Kidney glomerular epithelial cell (primary cell): ENCODE measurements around the gene HECTD3.
"Not testable (repeated sequence)": the region's sequence is repeated elsewhere in the genome, so short reads cannot be mapped to it uniquely, and the experiment has no call there.

ENCODE experiments used
- DNase-seq: peaks from one replicate; lab custom pipeline; 2025; lab: John Stamatoyannopoulos, UW

HECTD3 gene

GRCh38 chr1:45014321-45015028 lies 3.4 kb upstream of the HECTD3 start:
- DNase-seq: peak; percentile 67

GRCh38 chr1:45013551-45014209 lies 2.6 kb upstream of the HECTD3 start:
- no peak for DNase-seq

GRCh38 chr1:45012639-45013278 lies 1.6 kb upstream of the HECTD3 start:
- DNase-seq: peak; percentile 78

GRCh38 chr1:45011837-45012638 lies 914 bp upstream of the HECTD3 start, which contains the start of gene UROD:
TSS of gene UROD (plus strand) at chr1:45012254. CDS start at chr1:45012266, 12 bp downstream.
- peak; percentile 96 for DNase-seq

GRCh38 chr1:45009956-45010854 lies 919 bp downstream of the HECTD3 start:
- DNase-seq: peak; percentile 2

GRCh38 chr1:45009296-45009865 lies 1.7 kb downstream of the HECTD3 start:
- DNase-seq: no peak

GRCh38 chr1:45008516-45008915 lies 2.6 kb downstream of the HECTD3 start:
- no peak for DNase-seq

- DNase-seq: no peak
Measured at GRCh38 chr1:45008076-45008475, 3.0 kb downstream of the HECTD3 start.

DNA sequence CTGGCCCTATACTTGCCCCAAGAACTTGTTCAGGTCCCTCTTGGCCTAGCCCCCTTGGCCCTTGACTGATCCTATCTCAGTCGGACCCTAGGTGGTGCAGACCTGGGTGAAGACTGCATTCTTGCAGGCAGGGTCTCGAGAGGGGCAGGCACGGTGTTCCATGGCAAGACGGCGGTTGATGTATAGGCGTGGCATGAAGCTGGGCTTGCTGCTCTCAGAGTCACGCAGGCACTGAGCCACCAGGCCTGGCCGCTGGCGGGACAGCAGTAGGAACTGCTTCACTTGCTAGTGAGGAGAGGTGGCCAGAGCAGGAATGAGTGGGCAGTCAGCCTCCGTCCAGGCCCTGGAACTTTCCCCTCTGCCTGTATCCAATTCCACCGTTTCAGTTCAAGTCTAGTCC lies 3.8 kb downstream of the HECTD3 start:
- no peak for DNase-seq

DNA sequence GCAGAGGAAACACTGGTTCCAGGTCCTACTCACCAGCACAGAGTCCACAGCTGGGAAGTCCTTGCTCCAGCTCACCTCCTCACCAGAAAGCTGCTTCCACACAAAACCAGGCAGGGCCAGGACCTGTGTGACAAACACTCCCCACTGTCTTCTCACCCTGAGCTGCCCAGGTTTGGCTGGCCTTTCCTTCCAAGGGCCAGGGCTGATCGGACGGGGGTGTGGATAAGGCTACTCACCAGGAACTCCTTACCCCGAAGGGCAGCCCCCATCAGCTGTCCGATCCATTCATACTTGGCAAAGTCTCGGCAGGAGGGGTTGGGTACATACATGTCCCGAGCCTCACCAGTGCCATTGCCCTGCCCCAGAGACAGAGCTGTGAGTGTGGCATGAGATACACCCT lies 5.4 kb downstream of the HECTD3 start:
- DNase-seq: no peak

GRCh38 chr1:45004281-45004920 lies 6.7 kb downstream of the HECTD3 start:
- no peak for DNase-seq

DNA sequence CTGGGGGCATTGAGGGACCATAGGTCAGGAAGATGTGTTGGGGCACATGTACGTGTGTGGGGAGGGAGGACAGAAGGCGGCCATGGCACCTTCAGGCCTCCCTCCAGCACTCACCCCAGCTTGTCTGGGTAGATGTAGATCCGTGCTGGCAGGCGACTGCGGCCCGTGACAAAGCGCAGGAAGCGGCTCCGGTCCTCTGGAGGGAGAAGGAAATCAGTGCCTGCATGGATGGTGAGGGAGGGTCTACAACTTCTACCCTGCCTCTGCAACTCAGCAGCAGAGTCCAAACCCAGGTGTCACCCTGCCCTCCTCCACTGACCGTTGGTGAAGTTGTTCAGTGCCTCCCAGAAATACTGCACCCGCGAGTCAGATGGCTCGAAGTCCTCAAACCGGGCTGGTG lies 7.4 kb downstream of the HECTD3 start:
- DNase-seq: no peak

GRCh38 chr1:45002650-45003645 lies 8.2 kb downstream of the HECTD3 start:
- no peak for DNase-seq

DNA sequence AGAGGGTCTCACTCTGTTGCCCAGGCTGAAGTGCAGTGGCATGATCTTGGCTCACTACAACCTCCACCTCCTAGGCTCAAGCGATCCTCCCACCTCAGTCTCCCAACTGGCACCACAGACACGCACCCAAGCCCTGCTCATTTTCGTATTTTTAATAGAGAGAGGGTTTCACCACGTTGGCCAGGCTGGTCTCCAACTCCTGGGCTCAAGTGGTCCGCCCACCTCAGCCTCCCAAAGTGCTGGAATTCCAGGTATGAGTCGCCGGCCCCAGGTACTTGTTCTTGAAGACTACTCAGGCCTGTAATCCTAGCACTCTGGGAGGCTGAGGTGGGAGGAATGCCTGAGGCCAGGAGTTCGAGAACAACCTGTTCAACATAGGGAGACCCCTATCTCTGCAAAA lies 9.5 kb downstream of the HECTD3 start:
- DNase-seq: not testable (repeated sequence)

GRCh38 chr1:45001011-45001481 lies 10.1 kb downstream of the HECTD3 start:
- DNase-seq: no peak

DNA sequence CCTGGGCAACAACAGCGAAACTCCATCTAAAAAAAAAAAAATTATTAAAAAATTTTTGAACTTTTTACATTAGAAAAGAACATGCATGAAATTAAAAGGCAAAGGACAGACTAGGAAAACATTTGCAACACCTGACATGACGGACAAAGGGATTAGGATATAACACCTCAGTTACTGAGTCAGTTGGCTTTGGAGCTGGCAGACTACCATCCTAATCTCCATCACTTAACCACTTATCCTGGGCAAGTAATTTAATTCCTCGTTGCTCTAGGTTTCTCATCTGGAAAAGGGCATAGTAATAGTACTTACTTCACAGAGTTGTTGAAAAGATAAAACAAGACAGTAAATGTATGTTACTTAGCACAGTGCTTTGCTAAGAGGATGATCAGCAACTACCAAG lies 11.9 kb downstream of the HECTD3 start:
- DNase-seq: no peak

DNA sequence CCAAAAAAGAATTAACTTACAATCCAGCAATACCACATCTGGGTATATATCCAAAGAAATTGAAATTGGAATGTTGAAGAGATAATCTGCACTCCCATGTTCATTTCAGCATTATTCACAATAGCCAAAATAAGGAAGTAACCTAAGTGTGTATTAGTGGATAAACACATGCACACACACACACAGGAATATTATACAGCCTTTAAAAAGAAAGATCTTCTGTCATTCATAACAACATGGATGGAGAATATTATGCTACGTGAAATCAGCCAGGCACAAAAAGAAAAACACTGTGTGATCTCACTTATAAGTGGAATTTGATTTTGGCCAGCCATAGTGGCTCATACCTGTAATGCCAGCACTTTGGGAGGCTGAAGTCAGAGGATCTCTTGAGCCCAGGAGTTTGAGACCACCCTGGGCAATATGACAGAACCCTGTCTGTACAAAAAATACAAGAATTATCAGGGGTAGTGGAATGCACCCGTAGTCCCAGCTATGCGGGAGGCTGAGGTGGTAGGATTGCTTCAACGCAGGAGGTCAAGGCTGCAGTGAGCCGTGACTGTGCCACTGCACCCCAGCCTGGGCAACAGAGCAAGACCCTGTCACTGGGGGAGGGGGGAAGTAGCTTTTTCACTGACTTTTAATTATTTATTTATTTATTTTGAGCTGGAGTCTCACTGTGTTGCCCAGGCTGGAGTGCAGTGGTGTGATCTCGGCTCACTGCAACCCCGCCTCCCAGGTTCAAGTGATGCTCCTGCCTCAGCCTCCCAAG lies 15.5 kb downstream of the HECTD3 start:
- no peak for DNase-seq

- DNase-seq: no peak
Measured at GRCh38 chr1:44994309-44994898, 16.7 kb downstream of the HECTD3 start.
